ENCODE results near the gene SCNN1A.

SCNN1A gene

GRCh38 chr12:6423267-6424007, 48.1 kb upstream of the SCNN1A start:
- Histone ChIP-seq H3K79me2 (ENCODE audit: insufficient read depth, low read length) (no peaks in the 10 kb centered on the region), H3K9ac (ENCODE audit: low read length) (peak overlapping the region; percentile 36)

GRCh38 chr12:6420364-6420763, 45.0 kb upstream of the SCNN1A start:
- Histone ChIP-seq H3K27ac (ENCODE audit: low read depth, low read length) (no peak overlapping the region), H3K79me2 (ENCODE audit: insufficient read depth, low read length) (no peaks in the 10 kb centered on the region), H3F3A (ENCODE audit: insufficient read depth) (peaks cover 13% of the 10 kb centered on the region), H4K20me1 (ENCODE audit: low read depth, low read length) (no peaks in the 10 kb centered on the region), H3K9me2 (replicated peaks; ENCODE audit: insufficient read depth, low read length) (no peaks in the 10 kb centered on the region), H3K36me3 (ENCODE audit: low read length) (no peaks in the 10 kb centered on the region), H3K9ac (ENCODE audit: low read length) (no peak overlapping the region), H3K4me2 (ENCODE audit: low read depth, low read length, poor library complexity, severe bottlenecking) (no peak overlapping the region), H3K27me3 (ENCODE audit: low read length) (no peaks in the 10 kb centered on the region), H2AFZ (ENCODE audit: low read depth, low read length, severe bottlenecking) (no peak overlapping the region), H3K9me3 (ENCODE audit: insufficient read depth, low read length) (no peaks in the 10 kb centered on the region), H3K4me3 (ENCODE audit: insufficient read depth, low read length, poor library complexity, severe bottlenecking) (no peak overlapping the region)
- TF ChIP-seq, protein P1, sequence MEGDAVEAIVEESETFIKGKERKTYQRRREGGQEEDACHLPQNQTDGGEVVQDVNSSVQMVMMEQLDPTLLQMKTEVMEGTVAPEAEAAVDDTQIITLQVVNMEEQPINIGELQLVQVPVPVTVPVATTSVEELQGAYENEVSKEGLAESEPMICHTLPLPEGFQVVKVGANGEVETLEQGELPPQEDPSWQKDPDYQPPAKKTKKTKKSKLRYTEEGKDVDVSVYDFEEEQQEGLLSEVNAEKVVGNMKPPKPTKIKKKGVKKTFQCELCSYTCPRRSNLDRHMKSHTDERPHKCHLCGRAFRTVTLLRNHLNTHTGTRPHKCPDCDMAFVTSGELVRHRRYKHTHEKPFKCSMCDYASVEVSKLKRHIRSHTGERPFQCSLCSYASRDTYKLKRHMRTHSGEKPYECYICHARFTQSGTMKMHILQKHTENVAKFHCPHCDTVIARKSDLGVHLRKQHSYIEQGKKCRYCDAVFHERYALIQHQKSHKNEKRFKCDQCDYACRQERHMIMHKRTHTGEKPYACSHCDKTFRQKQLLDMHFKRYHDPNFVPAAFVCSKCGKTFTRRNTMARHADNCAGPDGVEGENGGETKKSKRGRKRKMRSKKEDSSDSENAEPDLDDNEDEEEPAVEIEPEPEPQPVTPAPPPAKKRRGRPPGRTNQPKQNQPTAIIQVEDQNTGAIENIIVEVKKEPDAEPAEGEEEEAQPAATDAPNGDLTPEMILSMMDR (IDR thresholded peaks at IDR 0.05; ENCODE audit: insufficient read depth, low read length, poor library complexity, severe bottlenecking): no peak
- TF ChIP-seq EZH2phosphoT487 (conservative IDR thresholded peaks at IDR 0.05; ENCODE audit: low read length): no peak

More at GRCh38 chr12:6423267-6424007, 48.1 kb upstream of the SCNN1A start:
- H3K27ac ChIP-seq (ENCODE audit: low read depth, low read length): peak overlapping the region; percentile 94
- no peak overlapping the region for H3K4me3 ChIP-seq (ENCODE audit: insufficient read depth, low read length, poor library complexity, severe bottlenecking)
- H3K4me2 ChIP-seq (ENCODE audit: low read depth, low read length, poor library complexity, severe bottlenecking): peak overlapping the region; percentile 34
- H3K9me2 ChIP-seq (replicated peaks; ENCODE audit: insufficient read depth, low read length): no peaks in the 10 kb centered on the region
- H3K27me3 ChIP-seq (ENCODE audit: low read length): no peaks in the 10 kb centered on the region
- H4K20me1 ChIP-seq (ENCODE audit: low read depth, low read length): no peaks in the 10 kb centered on the region
- peaks cover 44% of the 10 kb centered on the region for H3F3A ChIP-seq (ENCODE audit: insufficient read depth)
- H3K9me3 ChIP-seq (ENCODE audit: insufficient read depth, low read length): no peaks in the 10 kb centered on the region
- H3K36me3 ChIP-seq (ENCODE audit: low read length): no peaks in the 10 kb centered on the region
- TF ChIP-seq, protein P1 (IDR thresholded peaks at IDR 0.05; ENCODE audit: insufficient read depth, low read length, poor library complexity, severe bottlenecking): peak; percentile 78
- no peak for TF ChIP-seq EZH2phosphoT487 (conservative IDR thresholded peaks at IDR 0.05; ENCODE audit: low read length)
- H2AFZ ChIP-seq (ENCODE audit: low read depth, low read length, severe bottlenecking): peak overlapping the region; percentile 72

DNA sequence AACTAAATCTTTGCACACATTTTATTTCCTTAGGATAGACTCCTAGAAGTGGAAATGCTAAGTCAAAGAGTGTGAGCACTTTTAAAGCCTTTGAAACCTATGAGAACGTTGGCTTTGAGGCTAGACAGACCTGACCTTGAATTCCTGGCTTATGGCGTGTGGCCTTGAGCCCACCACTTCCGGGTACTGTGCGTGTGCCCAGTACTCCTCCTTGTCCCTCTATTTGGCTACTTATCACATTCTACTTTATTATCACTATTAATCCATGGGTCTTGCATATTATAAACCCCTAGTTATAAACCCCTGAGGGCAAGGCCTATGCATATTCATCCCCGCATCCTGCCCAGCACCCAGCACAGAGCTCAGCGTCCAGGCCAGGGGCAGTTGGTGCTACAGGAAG, 43.4 kb upstream of the SCNN1A start:
- Histone ChIP-seq H3K9me3 (ENCODE audit: insufficient read depth, low read length) (no peaks in the 10 kb centered on the region), H2AFZ (ENCODE audit: low read depth, low read length, severe bottlenecking) (no peak overlapping the region), H3K36me3 (ENCODE audit: low read length) (no peaks in the 10 kb centered on the region), H3K79me2 (ENCODE audit: insufficient read depth, low read length) (no peaks in the 10 kb centered on the region), H3F3A (ENCODE audit: insufficient read depth) (no peaks in the 10 kb centered on the region), H3K4me2 (ENCODE audit: low read depth, low read length, poor library complexity, severe bottlenecking) (no peak overlapping the region), H3K27me3 (ENCODE audit: low read length) (no peaks in the 10 kb centered on the region), H3K9ac (ENCODE audit: low read length) (no peak overlapping the region), H4K20me1 (ENCODE audit: low read depth, low read length) (no peaks in the 10 kb centered on the region), H3K4me3 (ENCODE audit: insufficient read depth, low read length, poor library complexity, severe bottlenecking) (no peak overlapping the region), H3K27ac (ENCODE audit: low read depth, low read length) (no peak overlapping the region), H3K9me2 (replicated peaks; ENCODE audit: insufficient read depth, low read length) (no peaks in the 10 kb centered on the region)
- TF ChIP-seq, protein P1 (IDR thresholded peaks at IDR 0.05; ENCODE audit: insufficient read depth, low read length, poor library complexity, severe bottlenecking): no peak
- no peak for TF ChIP-seq EZH2phosphoT487 (conservative IDR thresholded peaks at IDR 0.05; ENCODE audit: low read length)
